K562 (cell line): ENCODE results near the gene LILRB3. TPM values are rescaled to one million over a fixed set of nuclear protein-coding genes. Genes with fewer than 3 reads are reported as not detected.

ENCODE experiments used
- ATF3 ChIP-seq, 2 experiments: fragments of 450-650 bp in 1 of 2; sonication (generic) in 1 of 2; formaldehyde crosslinking in 1 of 2; IDR thresholded peaks in 1 of 2; conservative IDR thresholded peaks in 1 of 2; 2 replicates each; pipeline versions ENCODE4 v1.6.1 to v1.8.1; 2016 to 2023; ENCODE audit warnings: mild to moderate bottlenecking in 2 of 2, moderate library complexity in 2 of 2, inconsistent platforms in 1 of 2, missing genetic modification reagents in 1 of 2
- BDP1 ChIP-seq: IDR thresholded peaks from 3 replicates; pipeline ENCODE4 v1.6.1; 2011; ENCODE audit not compliant: insufficient read length, insufficient read depth
- E2F1 ChIP-seq: sonication (generic); formaldehyde crosslinking; IDR thresholded peaks from 2 replicates; pipeline ENCODE4 v1.8.1; 2023; ENCODE audit warnings: mild to moderate bottlenecking, missing genetic modification reagents, moderate library complexity
- E2F8 ChIP-seq: fragments of 450-650 bp; IDR thresholded peaks from 2 replicates; pipeline ENCODE4 v1.7.1; 2018; ENCODE audit warnings: mild to moderate bottlenecking, low read depth; ENCODE audit not compliant: partially characterized antibody
- ERF ChIP-seq: fragments of 450-650 bp; formaldehyde crosslinking; IDR thresholded peaks from 2 replicates; pipeline ENCODE4 v1.4.0; 2020; ENCODE audit warnings: mild to moderate bottlenecking, mixed read lengths
- ESRRB ChIP-seq: fragments of 250-450 bp; sonication (Bioruptor Pico); IDR thresholded peaks from 2 replicates; pipeline ENCODE4 v1.5.0; 2020; ENCODE audit warnings: mild to moderate bottlenecking, moderate library complexity, borderline replicate concordance
- HDAC2 ChIP-seq: fragments of 450-650 bp; IDR thresholded peaks from 2 replicates; pipeline ENCODE4 v1.6.1; 2016; ENCODE audit warnings: mild to moderate bottlenecking
- KLF6 ChIP-seq: fragments of 250-450 bp; sonication (Bioruptor Pico); IDR thresholded peaks from 2 replicates; pipeline ENCODE4 v1.4.0; 2020; ENCODE audit warnings: mild to moderate bottlenecking, moderate library complexity, borderline replicate concordance
- POU5F1 ChIP-seq: fragments of 150-350 bp; IDR thresholded peaks from 2 replicates; pipeline ENCODE4 v1.6.1; 2014; ENCODE audit warnings: borderline replicate concordance, low read length, low read depth, mild to moderate bottlenecking; ENCODE audit not compliant: partially characterized antibody
- SNAPC5 ChIP-seq: fragments of 250-450 bp; sonication (Bioruptor Pico); IDR thresholded peaks from 2 replicates; pipeline ENCODE4 v1.8.0; 2021; ENCODE audit warnings: moderate library complexity, mild to moderate bottlenecking, inconsistent platforms
- TRIM25 ChIP-seq: fragments of 450-650 bp; IDR thresholded peaks from 2 replicates; pipeline ENCODE4 v1.7.0; 2016; ENCODE audit warnings: borderline replicate concordance
- ZBTB7A ChIP-seq: IDR thresholded peaks from 2 replicates; pipeline ENCODE4 v1.6.1; 2011; ENCODE audit warnings: low read depth, mild to moderate bottlenecking, low read length, moderate library complexity, borderline replicate concordance; ENCODE audit not compliant: control insufficient read depth
- ZNF324 ChIP-seq: fragments of 250-450 bp; sonication (Bioruptor Pico); IDR thresholded peaks from 2 replicates; pipeline ENCODE4 v1.4.0; 2020; ENCODE audit warnings: mild to moderate bottlenecking
- polyA plus RNA-seq, 8 experiments: library from polyadenylated mRNA; depleted of rRNA in 4 of 8; stranded (reverse) in 5 of 8; unstranded in 3 of 8; fragments of >200 nt; fragmentation: Nextera tagmentation in 2 of 8; fragmentation: Illumina TruSeq in 1 of 8; extraction: Ambion mirVana in 2 of 8; extraction: Trizol in 1 of 8; gene quantifications; 2 replicates each; pipeline versions ENCODE4 v1.2.1 to v1.2.3, GENCODE V29; 2011 to 2014; ENCODE audit warnings: inconsistent platforms in 1 of 8, missing spikeins in 1 of 8
- total RNA-seq, 7 experiments: library from RNA; depleted of rRNA in 6 of 7; stranded (reverse); fragments of >200 nt in 6 of 7; fragmentation: Illumina TruSeq in 2 of 7; extraction: Trizol in 2 of 7; gene quantifications; 2 replicates each; pipeline versions ENCODE4 v1.2.1 to v1.2.3, GENCODE V29; 2011 to 2021; ENCODE audit warnings: low replicate concordance in 1 of 7
- TF ChIP-seq, protein P1 (sequence below): IDR thresholded peaks from 3 replicates; pipeline ENCODE4 v1.6.1; 2011; ENCODE audit warnings: borderline replicate concordance, mild to moderate bottlenecking, moderate library complexity; ENCODE audit not compliant: insufficient read length; ENCODE audit errors: extremely low read depth

Gene LILRB3
- total and polyA plus RNA-seq, 9 of the 15 experiments (the other 6 are each of a cell fraction or from before 2014, with no cell fraction given): 0.01 to 0.09 TPM; not detected in 7

GRCh38 chr19:54189735-54190502, 32.9 kb downstream of the LILRB3 start (continued):
- TF ChIP-seq ZNF324 (CRISPR knock-in tag): no peak
- TF ChIP-seq HDAC2: 0 out of 2 replicates have a peak, but pooled peaks have one; percentile 48
- no peak for TF ChIP-seq BDP1
- TF ChIP-seq TRIM25: no peak
- TF ChIP-seq ERF (CRISPR knock-in tag): no peak
- peak; percentile 46; the same call in 1 of the 2 replicates for TF ChIP-seq ATF3 (IDR thresholded peaks at IDR 0.05)
- no peak for TF ChIP-seq ATF3 (CRISPR knock-in tag; conservative IDR thresholded peaks at IDR 0.05)
- no peak for TF ChIP-seq SNAPC5 (CRISPR knock-in tag)
- TF ChIP-seq E2F1: no peak
- no peak for TF ChIP-seq KLF6
- peak; percentile 74 for TF ChIP-seq E2F8
- no peak; the same call in 1 of the 2 replicates for TF ChIP-seq ZBTB7A
- no peak for TF ChIP-seq ESRRB (CRISPR knock-in tag)
- TF ChIP-seq, protein P1, sequence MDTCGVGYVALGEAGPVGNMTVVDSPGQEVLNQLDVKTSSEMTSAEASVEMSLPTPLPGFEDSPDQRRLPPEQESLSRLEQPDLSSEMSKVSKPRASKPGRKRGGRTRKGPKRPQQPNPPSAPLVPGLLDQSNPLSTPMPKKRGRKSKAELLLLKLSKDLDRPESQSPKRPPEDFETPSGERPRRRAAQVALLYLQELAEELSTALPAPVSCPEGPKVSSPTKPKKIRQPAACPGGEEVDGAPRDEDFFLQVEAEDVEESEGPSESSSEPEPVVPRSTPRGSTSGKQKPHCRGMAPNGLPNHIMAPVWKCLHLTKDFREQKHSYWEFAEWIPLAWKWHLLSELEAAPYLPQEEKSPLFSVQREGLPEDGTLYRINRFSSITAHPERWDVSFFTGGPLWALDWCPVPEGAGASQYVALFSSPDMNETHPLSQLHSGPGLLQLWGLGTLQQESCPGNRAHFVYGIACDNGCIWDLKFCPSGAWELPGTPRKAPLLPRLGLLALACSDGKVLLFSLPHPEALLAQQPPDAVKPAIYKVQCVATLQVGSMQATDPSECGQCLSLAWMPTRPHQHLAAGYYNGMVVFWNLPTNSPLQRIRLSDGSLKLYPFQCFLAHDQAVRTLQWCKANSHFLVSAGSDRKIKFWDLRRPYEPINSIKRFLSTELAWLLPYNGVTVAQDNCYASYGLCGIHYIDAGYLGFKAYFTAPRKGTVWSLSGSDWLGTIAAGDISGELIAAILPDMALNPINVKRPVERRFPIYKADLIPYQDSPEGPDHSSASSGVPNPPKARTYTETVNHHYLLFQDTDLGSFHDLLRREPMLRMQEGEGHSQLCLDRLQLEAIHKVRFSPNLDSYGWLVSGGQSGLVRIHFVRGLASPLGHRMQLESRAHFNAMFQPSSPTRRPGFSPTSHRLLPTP: no peak
- TF ChIP-seq POU5F1: no peak
